Measurements from ENCODE around the gene GALR1.
"Not testable (repeated sequence)": the region's sequence is repeated elsewhere in the genome, so short reads cannot be mapped to it uniquely, and the experiment has no call there.

Gene GALR1

GRCh38 chr18:77249569-77250500, at the start of gene GALR1:
Gene GALR1, plus strand, starts transcription at chr18:77249848. Its CDS starts 701 bp downstream, at chr18:77250549.
- no peak for DNase-seq (ENCODE audit: low read depth)

- DNase-seq (ENCODE audit: low read depth): no peak
These were observed 48.1 kb upstream of the GALR1 start for GRCh38 chr18:77201506-77201905.

- no peak for DNase-seq (ENCODE audit: low read depth)
These were observed 47.3 kb upstream of the GALR1 start for GRCh38 chr18:77202329-77202728.

- DNase-seq (ENCODE audit: low read depth): no peak
These were observed 46.6 kb upstream of the GALR1 start for GRCh38 chr18:77203071-77203470.

- no peak for DNase-seq (ENCODE audit: low read depth)
These were observed 45.8 kb upstream of the GALR1 start for GRCh38 chr18:77203851-77204250.

GRCh38 chr18:77205769-77206168, 43.9 kb upstream of the GALR1 start:
- DNase-seq (ENCODE audit: low read depth): no peak

GRCh38 chr18:77206676-77207374, 42.8 kb upstream of the GALR1 start:
- peak; percentile 47 for DNase-seq (ENCODE audit: low read depth)

GRCh38 chr18:77207540-77207939, 42.1 kb upstream of the GALR1 start:
- DNase-seq (ENCODE audit: low read depth): peak; percentile 42

GRCh38 chr18:77208964-77209363, 40.7 kb upstream of the GALR1 start:
- DNase-seq (ENCODE audit: low read depth): no peak

GRCh38 chr18:77209587-77209986, 40.1 kb upstream of the GALR1 start:
- no peak for DNase-seq (ENCODE audit: low read depth)

- no peak for DNase-seq (ENCODE audit: low read depth)
These were observed 39.4 kb upstream of the GALR1 start for GRCh38 chr18:77210249-77210648.

- DNase-seq (ENCODE audit: low read depth): no peak
These were observed 31.0 kb upstream of the GALR1 start for GRCh38 chr18:77218642-77219041.

- DNase-seq (ENCODE audit: low read depth): no peak
These were observed 28.9 kb upstream of the GALR1 start for GRCh38 chr18:77220726-77221125.

GRCh38 chr18:77222464-77222863, 27.2 kb upstream of the GALR1 start:
- DNase-seq (ENCODE audit: low read depth): no peak

GRCh38 chr18:77223221-77223639, 26.4 kb upstream of the GALR1 start:
- no peak for DNase-seq (ENCODE audit: low read depth)

GRCh38 chr18:77223653-77224052, 26.0 kb upstream of the GALR1 start:
- peak; percentile 25 for DNase-seq (ENCODE audit: low read depth)

GRCh38 chr18:77230645-77231044, 19.0 kb upstream of the GALR1 start:
- DNase-seq (ENCODE audit: low read depth): no peak

- no peak for DNase-seq (ENCODE audit: low read depth)
These were observed 14.9 kb upstream of the GALR1 start for GRCh38 chr18:77234504-77235365.

GRCh38 chr18:77239285-77239684, 10.4 kb upstream of the GALR1 start:
- not testable (repeated sequence) for DNase-seq (ENCODE audit: low read depth)

GRCh38 chr18:77248873-77249568, 627 bp upstream of the GALR1 start:
- no peak for DNase-seq (ENCODE audit: low read depth)

- no peak for DNase-seq (ENCODE audit: low read depth)
These were observed 865 bp downstream of the GALR1 start for GRCh38 chr18:77250501-77250925.

Data from stromal cell of bone marrow (primary cell).